ENCODE measurements around the gene IMMP1L.

IMMP1L gene

GRCh38 chr11:31387379-31387778 lies 122.0 kb downstream of the IMMP1L start:
- DNase-seq (ENCODE audit: low spot score): no peak

DNA sequence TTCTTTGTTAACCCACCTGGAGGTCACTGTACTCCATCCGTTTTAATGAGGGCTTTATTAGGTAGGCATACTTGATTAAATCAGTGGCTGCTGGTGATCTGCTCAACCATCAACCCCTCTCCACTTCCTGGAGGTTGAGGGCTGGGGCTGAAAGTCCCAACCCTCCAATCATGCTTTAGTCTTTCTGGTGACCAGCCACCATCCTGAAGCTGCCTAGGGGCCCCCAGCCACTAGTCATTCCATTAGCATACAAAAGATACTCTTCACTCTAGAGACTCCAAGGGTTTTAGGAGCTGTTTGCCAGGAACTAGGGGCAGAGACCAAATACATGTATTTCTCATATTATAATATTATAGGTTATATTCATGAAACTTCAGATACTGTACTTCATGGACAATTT lies 126.3 kb downstream of the IMMP1L start:
- DNase-seq (ENCODE audit: low spot score): no peak
